H1 (cell line): ENCODE data around the gene DOCK3. TPM values are rescaled to one million over a fixed set of nuclear protein-coding genes. Genes with fewer than 3 reads are reported as not detected.

ENCODE experiments used
- CTCF ChIA-PET: fragments of 300-600 bp; sonication (Branson Sonifier 250); formaldehyde crosslinking; loops from one replicate; lab custom pipeline; 2021; ENCODE audit not compliant: partially characterized antibody; lab: Charles Lee
- POLR2A ChIA-PET: fragments of 300-600 bp; sonication (Branson Sonifier 250); formaldehyde crosslinking; loops from one replicate; lab custom pipeline; 2021; ENCODE audit warnings: inconsistent platforms; ENCODE audit not compliant: partially characterized antibody; lab: Charles Lee
- DNase-seq, 2 experiments: peaks; one replicate each; pipeline versions ENCODE4 v3.0.0 to v3.0.0-alpha.2; 2010 to 2022; ENCODE audit warnings: low spot score in 2 of 2, low read depth in 1 of 2, mixed read lengths in 1 of 2
- FAIRE-seq: peaks from 2 replicates; lab custom pipeline; 2011; peaks lifted over from hg19 to GRCh38; lab: Jason Lieb, UNC
- H2AFZ ChIP-seq: 2 replicates; pipeline ENCODE4 v1.8.1; 2012; ENCODE audit warnings: low read length, inconsistent platforms
- H2AK5ac ChIP-seq: 2 replicates; pipeline ENCODE4 v1.6.1; 2013; ENCODE audit warnings: low read depth, low read length
- H2BK120ac ChIP-seq: replicated peaks from 2 replicates; pipeline ENCODE3; 2013; ENCODE audit warnings: low read depth, low read length, inconsistent platforms
- H2BK12ac ChIP-seq: 2 replicates; pipeline ENCODE4 v1.6.1; 2013; ENCODE audit warnings: low read depth, low read length
- H2BK15ac ChIP-seq: 2 replicates; pipeline ENCODE4 v1.6.1; 2013; ENCODE audit warnings: low read length
- H2BK20ac ChIP-seq: 2 replicates; pipeline ENCODE4 v1.6.1; 2013; ENCODE audit warnings: low read length
- H2BK5ac ChIP-seq: 2 replicates; pipeline ENCODE4 v1.6.1; 2013; ENCODE audit warnings: low read depth, low read length
- H3K14ac ChIP-seq: 2 replicates; pipeline ENCODE4 v1.6.1; 2013; ENCODE audit warnings: inconsistent platforms; ENCODE audit not compliant: insufficient read length
- H3K18ac ChIP-seq: 2 replicates; pipeline ENCODE4 v1.6.1; 2013; ENCODE audit warnings: low read length; ENCODE audit errors: extremely low read depth
- H3K23ac ChIP-seq: 2 replicates; pipeline ENCODE4 v1.6.1; 2013; ENCODE audit warnings: inconsistent platforms; ENCODE audit not compliant: insufficient read length
- H3K23me2 ChIP-seq: 2 replicates; pipeline ENCODE4 v1.6.1; 2013; ENCODE audit warnings: low read depth, low read length
- H3K27ac ChIP-seq: 2 replicates; pipeline ENCODE4 v1.6.1; 2011; ENCODE audit warnings: low read depth, low read length, inconsistent platforms
- H3K27me3 ChIP-seq, 4 experiments: replicated peaks in 1 of 4; 1 replicate in 1 of 4; 2 replicates in 3 of 4; pipeline versions ENCODE4 v1.6.1 to v1.8.1; 2011 to 2013; ENCODE audit warnings: low read length in 3 of 4, mild to moderate bottlenecking in 3 of 4, inconsistent platforms in 2 of 4, mixed read lengths in 2 of 4, moderate library complexity in 1 of 4; ENCODE audit not compliant: control insufficient read depth in 3 of 4, insufficient read depth in 3 of 4; ENCODE audit errors: extremely low read depth in 1 of 4
- H3K36me3 ChIP-seq, 4 experiments: 2 replicates each; pipeline versions ENCODE4 v1.6.1 to v1.8.1; 2011 to 2013; ENCODE audit warnings: mild to moderate bottlenecking in 4 of 4, low read length in 3 of 4, moderate library complexity in 2 of 4, control low read depth in 1 of 4, inconsistent platforms in 1 of 4; ENCODE audit not compliant: insufficient read depth in 4 of 4, control insufficient read depth in 2 of 4
- H3K4ac ChIP-seq: replicated peaks from 2 replicates; pipeline ENCODE3; 2013; ENCODE audit warnings: low read length, low read depth, mixed read lengths, inconsistent platforms; ENCODE audit not compliant: insufficient read length
- H3K4me1 ChIP-seq, 4 experiments: replicated peaks in 1 of 4; 1 replicate in 1 of 4; 2 replicates in 3 of 4; pipeline versions ENCODE4 v1.6.1 to v1.8.1; 2011 to 2013; ENCODE audit warnings: low read length in 3 of 4, inconsistent platforms in 2 of 4, mixed read lengths in 1 of 4; ENCODE audit not compliant: insufficient read depth in 4 of 4, control insufficient read depth in 3 of 4
- H3K4me2 ChIP-seq, 2 experiments: 2 replicates each; pipeline versions ENCODE4 v1.6.1 to v1.8.1; 2011 to 2013; ENCODE audit warnings: low read depth in 2 of 2, low read length in 2 of 2, control low read depth in 1 of 2, inconsistent platforms in 1 of 2, mild to moderate bottlenecking in 1 of 2; ENCODE audit not compliant: insufficient read depth in 1 of 2
- H3K4me3 ChIP-seq, 4 experiments: fragments of 200-600, 300-600 bp in 1 of 4; sonication (generic), shearing (Covaris generic), sonication (Bioruptor Twin) in 1 of 4; 2 replicates each; pipeline versions ENCODE4 v1.5.1 to v1.8.1; 2011 to 2016; ENCODE audit warnings: low read length in 4 of 4, low read depth in 3 of 4, control low read depth in 2 of 4, inconsistent platforms in 2 of 4, mild to moderate bottlenecking in 2 of 4, mixed read lengths in 1 of 4, moderate library complexity in 1 of 4; ENCODE audit not compliant: insufficient read depth in 2 of 4; ENCODE audit errors: extremely low read depth in 1 of 4
- H3K56ac ChIP-seq: replicated peaks from 2 replicates; pipeline ENCODE3; 2013; ENCODE audit warnings: low read depth, mild to moderate bottlenecking, mixed read lengths, low read length, inconsistent platforms; ENCODE audit not compliant: insufficient read length
- H3K79me1 ChIP-seq: 2 replicates; pipeline ENCODE4 v1.6.1; 2013; ENCODE audit warnings: low read depth, low read length, control low read depth
- H3K79me2 ChIP-seq, 2 experiments: 2 replicates each; pipeline versions ENCODE4 v1.6.1 to v1.8.1; 2012 to 2013; ENCODE audit warnings: low read length in 2 of 2, mild to moderate bottlenecking in 2 of 2, inconsistent platforms in 1 of 2; ENCODE audit not compliant: insufficient read depth in 2 of 2, control insufficient read depth in 1 of 2
- H3K9ac ChIP-seq, 4 experiments: replicated peaks in 1 of 4; 1 replicate in 1 of 4; 2 replicates in 3 of 4; pipeline versions ENCODE4 v1.6.1 to v1.8.1; 2011 to 2013; ENCODE audit warnings: low read depth in 3 of 4, low read length in 3 of 4, control low read depth in 2 of 4, mild to moderate bottlenecking in 2 of 4, moderate library complexity in 2 of 4, inconsistent platforms in 1 of 4; ENCODE audit errors: extremely low read depth in 1 of 4
- H3K9me3 ChIP-seq, 2 experiments: 2 replicates each; pipeline versions ENCODE4 v1.6.1 to v1.8.1; 2012 to 2013; ENCODE audit warnings: mild to moderate bottlenecking in 2 of 2, moderate library complexity in 2 of 2, control low read depth in 1 of 2, inconsistent platforms in 1 of 2, low read depth in 1 of 2, low read length in 1 of 2, mixed read lengths in 1 of 2; ENCODE audit not compliant: insufficient read depth in 2 of 2
- H4K20me1 ChIP-seq, 2 experiments: replicated peaks in 1 of 2; 2 replicates each; pipeline versions ENCODE3 to v1.8.1; 2011 to 2013; ENCODE audit warnings: inconsistent platforms in 2 of 2, low read length in 2 of 2, mild to moderate bottlenecking in 1 of 2; ENCODE audit not compliant: insufficient read depth in 2 of 2, control insufficient read depth in 1 of 2
- H4K5ac ChIP-seq: 2 replicates; pipeline ENCODE4 v1.6.1; 2013; ENCODE audit warnings: low read length, low read depth, mixed read lengths, inconsistent platforms; ENCODE audit not compliant: insufficient read length
- H4K8ac ChIP-seq: 2 replicates; pipeline ENCODE4 v1.8.0; 2013; ENCODE audit warnings: mild to moderate bottlenecking, moderate library complexity, low read length, inconsistent platforms; ENCODE audit not compliant: insufficient read depth; ENCODE audit errors: extremely low read depth
- H4K91ac ChIP-seq: replicated peaks from 2 replicates; pipeline ENCODE3; 2013; ENCODE audit warnings: low read length, mixed read lengths, inconsistent platforms; ENCODE audit not compliant: insufficient read length
- CEBPB ChIP-seq: IDR thresholded peaks from 2 replicates; pipeline ENCODE4 v1.6.1; 2012; ENCODE audit warnings: low read depth, low read length
- GABPA ChIP-seq: IDR thresholded peaks from 2 replicates; pipeline ENCODE4 v1.6.1; 2011; ENCODE audit warnings: mild to moderate bottlenecking, low read length, moderate library complexity, borderline replicate concordance; ENCODE audit not compliant: insufficient read depth
- GTF2F1 ChIP-seq: IDR thresholded peaks from 2 replicates; pipeline ENCODE4 v1.6.1; 2012; ENCODE audit warnings: low read depth, low read length, improper control_type of control experiment, borderline replicate concordance
- MAFK ChIP-seq: IDR thresholded peaks from 2 replicates; pipeline ENCODE4 v1.6.1; 2012; ENCODE audit warnings: low read depth, mild to moderate bottlenecking, improper control_type of control experiment, low read length
- NANOG ChIP-seq: IDR thresholded peaks from 2 replicates; pipeline ENCODE4 v1.6.1; 2011; ENCODE audit warnings: low read length, low read depth, mild to moderate bottlenecking, inconsistent platforms; ENCODE audit not compliant: insufficient read depth, poor library complexity, severe bottlenecking
- RXRA ChIP-seq: IDR thresholded peaks from 2 replicates; pipeline ENCODE4 v1.6.1; 2011; ENCODE audit warnings: low read depth, mild to moderate bottlenecking, low read length, moderate library complexity; ENCODE audit not compliant: insufficient read depth
- SIN3A ChIP-seq, 2 experiments: IDR thresholded peaks in 1 of 2; conservative IDR thresholded peaks in 1 of 2; 2 replicates each; pipeline ENCODE4 v1.6.1; 2011 to 2012; ENCODE audit warnings: low read length in 2 of 2, improper control_type of control experiment in 1 of 2, low read depth in 1 of 2, mild to moderate bottlenecking in 1 of 2
- TAF1 ChIP-seq: IDR thresholded peaks from 2 replicates; pipeline ENCODE4 v1.6.1; 2011; ENCODE audit warnings: mild to moderate bottlenecking, low read depth, low read length
- TCF12 ChIP-seq: IDR thresholded peaks from 2 replicates; pipeline ENCODE4 v1.6.1; 2011; ENCODE audit warnings: low read depth, mild to moderate bottlenecking, low read length
- WGBS, 2 experiments: shearing (Covaris generic) in 1 of 2; methylation state at CpG; one replicate each; pipeline versions ENCODE4 v1.1.6 to v1.1.7; 2013 to 2015; ENCODE audit warnings: low lambda C conversion rate in 2 of 2, mixed read lengths in 2 of 2, inconsistent platforms in 1 of 2, low coverage in 1 of 2, missing lambda C conversion rate in 1 of 2; ENCODE audit not compliant: insufficient replicate concordance in 2 of 2, insufficient coverage in 1 of 2, insufficient read length in 1 of 2; ENCODE audit errors: extremely low coverage in 1 of 2, missing lambda C conversion rate in 1 of 2; 5-methylcytosine and 5-hydroxymethylcytosine counted together
- polyA plus RNA-seq, 7 experiments: library from polyadenylated mRNA; depleted of rRNA in 3 of 7; stranded (reverse) in 5 of 7; unstranded in 2 of 7; fragments of >200 nt in 5 of 7; fragments of 200-250 nt in 2 of 7; gene quantifications; 1 replicate in 5 of 7; 2 replicates in 1 of 7; 4 replicates in 1 of 7; pipeline versions ENCODE4 v1.2.1 to v1.2.3, GENCODE V29; 2011 to 2013; ENCODE audit warnings: missing spikeins in 2 of 7, mixed read lengths in 2 of 7
- total RNA-seq: library from RNA; stranded (reverse); fragmentation: NEBNext Ultra II Directional; extraction: Animal tissue kit (Norgen Biotek cat#: 25700); gene quantifications from 2 replicates; pipeline ENCODE4 v1.2.1, GENCODE V29; 2021
- TF ChIP-seq, protein P1 (sequence below): IDR thresholded peaks from 2 replicates; pipeline ENCODE4 v1.6.1; 2012; ENCODE audit warnings: low read length, inconsistent platforms
- TF ChIP-seq, protein P2 (sequence below): IDR thresholded peaks from 2 replicates; pipeline ENCODE4 v1.6.1; 2011; ENCODE audit warnings: low read depth, mild to moderate bottlenecking, low read length; ENCODE audit not compliant: insufficient read depth

The DOCK3 gene
- total and polyA plus RNA-seq, 2 of the 8 experiments (the other 6 are each of a cell fraction or from before 2014, with no cell fraction given): 2.7 to 5.0 TPM

DNA sequence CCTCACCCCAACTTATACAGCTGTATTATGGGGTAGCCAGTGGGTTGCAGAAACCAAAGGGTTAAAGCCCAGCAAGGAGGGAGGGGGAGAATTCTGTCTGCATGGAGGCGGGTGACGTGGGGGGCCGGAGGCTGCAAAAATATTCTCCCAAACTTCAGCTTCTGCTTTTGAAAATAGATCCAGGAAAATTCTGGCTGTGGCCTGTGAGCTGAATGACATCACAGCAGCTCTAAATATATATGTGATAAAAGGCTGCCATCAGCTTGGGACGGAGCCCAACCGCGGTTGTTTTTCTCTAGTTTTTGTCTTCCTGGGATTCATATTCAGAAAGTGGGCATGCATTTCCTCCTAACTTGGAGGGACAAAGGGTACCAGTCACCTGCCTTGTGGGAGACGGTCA, 30.2 kb upstream of the DOCK3 start:
- no peak for FAIRE-seq
- no peak overlapping the region for H3K27ac ChIP-seq
- no peak for TF ChIP-seq GTF2F1
- TF ChIP-seq, protein P1, sequence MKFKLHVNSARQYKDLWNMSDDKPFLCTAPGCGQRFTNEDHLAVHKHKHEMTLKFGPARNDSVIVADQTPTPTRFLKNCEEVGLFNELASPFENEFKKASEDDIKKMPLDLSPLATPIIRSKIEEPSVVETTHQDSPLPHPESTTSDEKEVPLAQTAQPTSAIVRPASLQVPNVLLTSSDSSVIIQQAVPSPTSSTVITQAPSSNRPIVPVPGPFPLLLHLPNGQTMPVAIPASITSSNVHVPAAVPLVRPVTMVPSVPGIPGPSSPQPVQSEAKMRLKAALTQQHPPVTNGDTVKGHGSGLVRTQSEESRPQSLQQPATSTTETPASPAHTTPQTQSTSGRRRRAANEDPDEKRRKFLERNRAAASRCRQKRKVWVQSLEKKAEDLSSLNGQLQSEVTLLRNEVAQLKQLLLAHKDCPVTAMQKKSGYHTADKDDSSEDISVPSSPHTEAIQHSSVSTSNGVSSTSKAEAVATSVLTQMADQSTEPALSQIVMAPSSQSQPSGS: no peak
- TF ChIP-seq, protein P2, sequence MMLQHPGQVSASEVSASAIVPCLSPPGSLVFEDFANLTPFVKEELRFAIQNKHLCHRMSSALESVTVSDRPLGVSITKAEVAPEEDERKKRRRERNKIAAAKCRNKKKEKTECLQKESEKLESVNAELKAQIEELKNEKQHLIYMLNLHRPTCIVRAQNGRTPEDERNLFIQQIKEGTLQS: no peak
- no peak for TF ChIP-seq MAFK
- TF ChIP-seq NANOG: no peak
- no peak for TF ChIP-seq RXRA
- TF ChIP-seq TAF1: no peak
- TF ChIP-seq TCF12: no peak
- TF ChIP-seq SIN3A (conservative IDR thresholded peaks at IDR 0.05 in 1 of 2, IDR thresholded peaks at IDR 0.05 in 1 of 2; ENCODE audit: low read depth in 1 of 2, low read length in 2 of 2): no peak
- no peak for TF ChIP-seq CEBPB
- TF ChIP-seq GABPA: no peak

More for the DNA sequence above, 30.2 kb upstream of the DOCK3 start:
- Histone ChIP-seq H3K79me2 (no peaks in the 10 kb centered on the region), H2BK20ac (no peak overlapping the region), H2BK12ac (no peak overlapping the region), H3K9me3 (no peaks in the 10 kb centered on the region), H3K4me3 (no peak overlapping the region), H4K91ac (no peak overlapping the region), H3K36me3 (peaks cover 0 to 22% (median 5%) of the 10 kb centered on the region in 4 experiments; a peak in 4 of 8 replicates), H4K8ac (no peak overlapping the region; the same call in 1 of the 2 replicates), H2AK5ac (no peak overlapping the region), H4K20me1 (peaks cover 2 to 4% of the 10 kb centered on the region in 2 experiments), H3K9ac (no peak overlapping the region), H3K23me2 (no peaks in the 10 kb centered on the region), H3K4ac (no peak overlapping the region), H2BK15ac (no peak overlapping the region), H3K56ac (no peak overlapping the region), H2BK120ac (no peak overlapping the region), H3K4me2 (no peak overlapping the region), H2AFZ (no peak overlapping the region), H4K5ac (no peak overlapping the region), H3K27me3 (no peaks in the 10 kb centered on the region), H3K4me1 (peaks cover 0 to 5% (median 3%) of the 10 kb centered on the region in 4 experiments; a peak in 3 of 7 replicates), H3K79me1 (no peaks in the 10 kb centered on the region; the same call in 1 of the 2 replicates), H2BK5ac (no peak overlapping the region), H3K23ac (no peak overlapping the region), H3K14ac (no peak overlapping the region), H3K18ac (no peak overlapping the region)
- ChIA-PET POLR2A (no interaction called here), CTCF (interaction anchor here (50.4 to 63.8 kb wide), 2 partner anchors 6 to 23 kb away, joined by 1262 read pairs; partner anchors contain the start of genes CISH, DOCK3 and MAPKAPK3)
- WGBS, 2 experiments: 86% methylated on average over 7 of the region's 7 CpGs; no CpG with 5 or more reads in 1 of the 2 experiments
- no peak for DNase-seq
